CD14-positive monocyte (primary cell): ENCODE results near the gene MASP2. TPM values are rescaled to one million over a fixed set of nuclear protein-coding genes. Genes with fewer than 3 reads are reported as not detected.

Source experiments
- DNase-seq, 3 donors: peaks; one replicate each; pipeline ENCODE4 v3.0.0-alpha.2; 2011 to 2022
- H2AFZ ChIP-seq: 2 replicates; pipeline ENCODE4 v1.6.0; 2012; ENCODE audit warnings: mild to moderate bottlenecking, low read depth, low read length, inconsistent platforms; ENCODE audit not compliant: insufficient read depth, poor library complexity, severe bottlenecking
- H3K27ac ChIP-seq, 2 donors: 1 replicate in 1 of 2; 2 replicates in 1 of 2; pipeline ENCODE4 v1.5.1; 2012 to 2013; ENCODE audit warnings: low read length in 2 of 2, control low read depth in 1 of 2, inconsistent platforms in 1 of 2, low read depth in 1 of 2, mild to moderate bottlenecking in 1 of 2
- H3K27me3 ChIP-seq, 2 donors: one replicate each; pipeline versions ENCODE4 v1.6.0 to v1.6.1; 2011 to 2013; ENCODE audit warnings: low read length in 2 of 2; ENCODE audit not compliant: control insufficient read depth in 2 of 2, insufficient read depth in 2 of 2
- H3K36me3 ChIP-seq, 2 donors: replicated peaks in 1 of 2; 1 replicate in 1 of 2; 2 replicates in 1 of 2; pipeline versions ENCODE4 v1.5.1 to v1.6.1; 2012 to 2013; ENCODE audit warnings: low read length in 2 of 2, control low read depth in 1 of 2, inconsistent platforms in 1 of 2, mild to moderate bottlenecking in 1 of 2; ENCODE audit not compliant: insufficient read depth in 2 of 2, control insufficient read depth in 1 of 2
- H3K4me1 ChIP-seq, 2 donors: 1 replicate in 1 of 2; 2 replicates in 1 of 2; pipeline versions ENCODE4 v1.5.1 to v1.6.1; 2012 to 2013; ENCODE audit warnings: low read length in 2 of 2, control low read depth in 1 of 2, inconsistent platforms in 1 of 2, mild to moderate bottlenecking in 1 of 2, moderate library complexity in 1 of 2; ENCODE audit not compliant: insufficient read depth in 2 of 2, control insufficient read depth in 1 of 2
- H3K4me2 ChIP-seq: replicated peaks from 2 replicates; pipeline ENCODE3; 2012; ENCODE audit warnings: low read length, moderate library complexity, mild to moderate bottlenecking; ENCODE audit not compliant: poor library complexity, severe bottlenecking; ENCODE audit errors: extremely low read depth
- H3K4me3 ChIP-seq, 3 experiments: fragments of 200-600 bp in 1 of 3; sonication (generic) in 1 of 3; replicated peaks in 1 of 3; 1 replicate in 2 of 3; 2 replicates in 1 of 3; pipeline ENCODE4 v1.5.1; 2011 to 2013; ENCODE audit warnings: low read length in 3 of 3, mild to moderate bottlenecking in 3 of 3, control low read depth in 2 of 3, low read depth in 2 of 3, inconsistent platforms in 1 of 3, moderate library complexity in 1 of 3
- H3K79me2 ChIP-seq: 2 replicates; pipeline ENCODE4 v1.6.0; 2012; ENCODE audit warnings: mild to moderate bottlenecking, control low read depth, inconsistent platforms, low read length, moderate library complexity; ENCODE audit not compliant: insufficient read depth
- H3K9ac ChIP-seq: 2 replicates; pipeline ENCODE4 v1.6.0; 2017; ENCODE audit warnings: low read length, mild to moderate bottlenecking; ENCODE audit not compliant: insufficient read depth, poor library complexity, severe bottlenecking
- H3K9me3 ChIP-seq, 2 donors: replicated peaks in 1 of 2; 1 replicate in 1 of 2; 2 replicates in 1 of 2; pipeline versions ENCODE4 v1.5.1 to v1.6.1; 2012 to 2013; ENCODE audit warnings: low read length in 2 of 2, control low read depth in 1 of 2; ENCODE audit not compliant: control insufficient read depth in 1 of 2, insufficient read depth in 1 of 2
- H4K20me1 ChIP-seq: 2 replicates; pipeline ENCODE4 v1.6.0; 2012; ENCODE audit warnings: mild to moderate bottlenecking, low read length, control low read depth, moderate library complexity; ENCODE audit not compliant: insufficient read depth
- H3K27ac Mint-ChIP-seq, 7 donors: one replicate each; pipeline ENCODE4 v1.8.0; 2020; ENCODE audit warnings: mild to moderate bottlenecking in 7 of 7, mixed read lengths in 7 of 7, moderate library complexity in 6 of 7, inconsistent platforms in 2 of 7
- H3K27me3 Mint-ChIP-seq, 3 donors: one replicate each; pipeline ENCODE4 v1.8.0; 2021 to 2022; ENCODE audit warnings: low read depth in 3 of 3, mild to moderate bottlenecking in 3 of 3, mixed read lengths in 3 of 3, moderate library complexity in 3 of 3, inconsistent platforms in 1 of 3
- H3K36me3 Mint-ChIP-seq, 2 donors: one replicate each; pipeline ENCODE4 v1.8.0; 2020; ENCODE audit warnings: mixed read lengths in 2 of 2, inconsistent platforms in 1 of 2, mild to moderate bottlenecking in 1 of 2
- H3K4me1 Mint-ChIP-seq: one replicate; pipeline ENCODE4 v1.8.0; 2020; ENCODE audit warnings: mild to moderate bottlenecking, mixed read lengths
- H3K4me3 Mint-ChIP-seq, 2 donors: one replicate each; pipeline ENCODE4 v1.8.0; 2020; ENCODE audit warnings: mild to moderate bottlenecking in 2 of 2, mixed read lengths in 2 of 2, moderate library complexity in 1 of 2
- H3K9me3 Mint-ChIP-seq, 7 donors: one replicate each; pipeline ENCODE4 v1.8.0; 2020 to 2022; ENCODE audit warnings: mixed read lengths in 7 of 7, mild to moderate bottlenecking in 6 of 7, moderate library complexity in 6 of 7, inconsistent platforms in 2 of 7
- CTCF ChIP-seq: fragments of 200-600 bp; IDR thresholded peaks from one replicate; pipeline ENCODE4 v1.8.0; 2022; ENCODE audit warnings: antibody characterized with exemption, mild to moderate bottlenecking
- WGBS: methylation state at CpG from one replicate; pipeline ENCODE4 v1.1.5; 2013; ENCODE audit warnings: missing lambda C conversion rate; ENCODE audit not compliant: insufficient coverage; 5-methylcytosine and 5-hydroxymethylcytosine counted together
- intact Hi-C, 2 donors: fragments of 100-400 bp; cut with micrococcal nuclease; formaldehyde crosslinking; loops; one replicate each; pipeline versions ENCODE4 v1.15.0 to v1.15.1; 2023
- polyA plus RNA-seq, 3 donors: library from polyadenylated mRNA; depleted of rRNA in 1 of 3; unstranded in 2 of 3; stranded (reverse) in 1 of 3; fragments of 300-500 nt in 2 of 3; fragments of >200 nt in 1 of 3; fragmentation: Illumina TruSeq in 2 of 3; gene quantifications; 1 replicate in 2 of 3; 2 replicates in 1 of 3; pipeline ENCODE4 v1.2.3, GENCODE V29; 2012 to 2021

Gene MASP2
- polyA plus RNA-seq, 3 donors = not detected

GRCh38 chr1:11044849-11045427 is 2.1 kb downstream of the MASP2 start:
- no peak overlapping the region for H3K4me2 ChIP-seq
- Mint-ChIP-seq H3K4me3 (no peak overlapping the region), H3K27me3 (peaks cover 0 to 1% (median 0%) of the 10 kb centered on the region in 3 donors), H3K4me1 (no peaks in the 10 kb centered on the region), H3K9me3 (peaks cover 0 to 3% (median 0%) of the 10 kb centered on the region in 7 donors), H3K36me3 (no peaks in the 10 kb centered on the region), H3K27ac (no peak overlapping the region)
- intact Hi-C loops = no loop called here
- H2AFZ ChIP-seq = no peak overlapping the region
- WGBS = 87% methylated on average over 15 of the region's 16 CpGs
- H3K4me3 ChIP-seq = no peak overlapping the region
- no peaks in the 10 kb centered on the region for H3K79me2 ChIP-seq
- H3K36me3 ChIP-seq = no peaks in the 10 kb centered on the region
- TF ChIP-seq CTCF = no peak
- H3K9ac ChIP-seq = no peak overlapping the region
- no peaks in the 10 kb centered on the region for H3K9me3 ChIP-seq
- no peak overlapping the region for H3K27ac ChIP-seq
- H3K27me3 ChIP-seq = no peaks in the 10 kb centered on the region
- no peaks in the 10 kb centered on the region for H4K20me1 ChIP-seq
- no peak for DNase-seq
- no peaks in the 10 kb centered on the region for H3K4me1 ChIP-seq

- no peaks in the 10 kb centered on the region for H3K36me3 Mint-ChIP-seq
Measured at GRCh38 chr1:11044086-11044848, 2.8 kb downstream of the MASP2 start.

More at GRCh38 chr1:11044086-11044848, 2.8 kb downstream of the MASP2 start:
- intact Hi-C loops = no loop called here
- H3K27ac ChIP-seq = no peak overlapping the region
- H3K4me2 ChIP-seq = no peak overlapping the region
- H3K9ac ChIP-seq = no peak overlapping the region
- H3K4me1 ChIP-seq = no peaks in the 10 kb centered on the region
- H3K27me3 ChIP-seq = no peaks in the 10 kb centered on the region
- Mint-ChIP-seq H3K4me3 (no peak overlapping the region), H3K27ac (no peak overlapping the region), H3K4me1 (no peaks in the 10 kb centered on the region), H3K27me3 (peaks cover 0 to 1% (median 0%) of the 10 kb centered on the region in 3 donors), H3K9me3 (no peaks in the 10 kb centered on the region)
- no peak for DNase-seq
- H4K20me1 ChIP-seq = no peaks in the 10 kb centered on the region
- no peaks in the 10 kb centered on the region for H3K79me2 ChIP-seq
- no peak for TF ChIP-seq CTCF
- H3K36me3 ChIP-seq = no peaks in the 10 kb centered on the region
- WGBS = 95% methylated on average over 6 of the region's 16 CpGs
- no peaks in the 10 kb centered on the region for H3K9me3 ChIP-seq
- H3K4me3 ChIP-seq = no peak overlapping the region
- no peak overlapping the region for H2AFZ ChIP-seq
